NCI-H128 (cell line): ENCODE results near the gene RTKN2.
A peak's percentile ranks its signal among the peaks of the same experiment; 100 is the strongest.
"Not testable (repeated sequence)": the region's sequence is repeated elsewhere in the genome, so short reads cannot be mapped to it uniquely, and the experiment has no call there.

Source experiments
- DNase-seq: peaks from one replicate; lab custom pipeline; 2025; ENCODE audit not compliant: unreplicated experiment; lab: John Stamatoyannopoulos, UW

The RTKN2 gene

GRCh38 chr10:62268399-62269114, at the start of gene RTKN2:
Gene RTKN2, minus strand, starts transcription at chr10:62268844. Its CDS starts 234 bp downstream, at chr10:62268610.
- DNase-seq = peak; percentile 73

- no peak for DNase-seq
These were observed 48.6 kb upstream of the RTKN2 start for GRCh38 chr10:62317257-62317656.

- DNase-seq = no peak
These were observed 40.6 kb upstream of the RTKN2 start for GRCh38 chr10:62309254-62309653.

GRCh38 chr10:62308101-62308500, 39.5 kb upstream of the RTKN2 start:
- no peak for DNase-seq

- DNase-seq = no peak
These were observed 39.0 kb upstream of the RTKN2 start for GRCh38 chr10:62307635-62308034.

GRCh38 chr10:62306663-62307062, 38.0 kb upstream of the RTKN2 start:
- DNase-seq = no peak

- DNase-seq = no peak
These were observed 37.2 kb upstream of the RTKN2 start for GRCh38 chr10:62305813-62306212.

GRCh38 chr10:62303922-62304321, 35.3 kb upstream of the RTKN2 start:
- DNase-seq = no peak

- no peak for DNase-seq
These were observed 34.1 kb upstream of the RTKN2 start for GRCh38 chr10:62302760-62303159.

- no peak for DNase-seq
These were observed 29.2 kb upstream of the RTKN2 start for GRCh38 chr10:62297857-62298256.

- no peak for DNase-seq
These were observed 15.6 kb upstream of the RTKN2 start for GRCh38 chr10:62284221-62284620.

GRCh38 chr10:62281348-62281747, 12.7 kb upstream of the RTKN2 start:
- not testable (repeated sequence) for DNase-seq

- DNase-seq = not testable (repeated sequence)
These were observed 11.7 kb upstream of the RTKN2 start for GRCh38 chr10:62280392-62280791.

GRCh38 chr10:62278441-62278910, 9.8 kb upstream of the RTKN2 start:
- no peak for DNase-seq

- DNase-seq = no peak
These were observed 9.3 kb upstream of the RTKN2 start for GRCh38 chr10:62277971-62278370.

GRCh38 chr10:62270020-62270419, 1.4 kb upstream of the RTKN2 start:
- DNase-seq = no peak

GRCh38 chr10:62268027-62268398, 631 bp downstream of the RTKN2 start:
- DNase-seq = no peak

- DNase-seq = no peak
These were observed 2.0 kb downstream of the RTKN2 start for GRCh38 chr10:62266611-62267010.

- DNase-seq = no peak
These were observed 2.5 kb downstream of the RTKN2 start for GRCh38 chr10:62266147-62266546.

GRCh38 chr10:62264702-62265436, 3.8 kb downstream of the RTKN2 start:
- no peak for DNase-seq

GRCh38 chr10:62264126-62264525, 4.5 kb downstream of the RTKN2 start:
- DNase-seq = no peak

GRCh38 chr10:62261666-62262065, 7.0 kb downstream of the RTKN2 start:
- no peak for DNase-seq
